Measurements from ENCODE around the gene SSH2.

Gene SSH2

GRCh38 chr17:29709866-29710519 lies 220.0 kb downstream of the SSH2 start:
- no peak overlapping the region for H3K4me2 ChIP-seq (ENCODE audit: insufficient read depth, low read length)

GRCh38 chr17:29707212-29707571 lies 222.8 kb downstream of the SSH2 start:
- no peaks in the 10 kb centered on the region for H3K9me3 ChIP-seq (ENCODE audit: insufficient read depth, low read length, severe bottlenecking)
- H3K27me3 ChIP-seq (ENCODE audit: insufficient read depth, low read length, poor library complexity) = no peaks in the 10 kb centered on the region
- H2AFZ ChIP-seq (ENCODE audit: low read depth, low read length) = no peak overlapping the region; the same call in 1 of the 2 replicates
- peaks cover 9% of the 10 kb centered on the region for H3K36me3 ChIP-seq (ENCODE audit: insufficient read depth, low read length)
- H3K9ac ChIP-seq (ENCODE audit: low read depth, low read length) = peak overlapping the region; percentile 27
- no peak for TF ChIP-seq EZH2 (IDR thresholded peaks at IDR 0.05; ENCODE audit: borderline replicate concordance, low read depth, low read length, severe bottlenecking)
- TF ChIP-seq CTCF (IDR thresholded peaks at IDR 0.05; ENCODE audit: borderline replicate concordance, extremely low read depth, low read length, poor library complexity, severe bottlenecking) = no peak
- no peak overlapping the region for H3K4me3 ChIP-seq (ENCODE audit: low read depth in 1 of 2, low read length in 2 of 2)
- H4K20me1 ChIP-seq (ENCODE audit: insufficient read depth, low read length) = no peaks in the 10 kb centered on the region
- peak overlapping the region; percentile 82 for H3K27ac ChIP-seq (ENCODE audit: low read length)
- ATAC-seq (ENCODE audit: insufficient read depth, low read depth) = no peak
- no peak for DNase-seq
- peak overlapping the region; percentile 40 for H3K4me2 ChIP-seq (ENCODE audit: insufficient read depth, low read length)
- H3K4me1 ChIP-seq (ENCODE audit: insufficient read depth, low read length) = peaks cover 28% of the 10 kb centered on the region
- peaks cover 4% of the 10 kb centered on the region; the same call in 1 of the 2 replicates for H3K79me2 ChIP-seq (ENCODE audit: insufficient read depth, low read length)

More at GRCh38 chr17:29709866-29710519, 220.0 kb downstream of the SSH2 start:
- TF ChIP-seq EZH2 (IDR thresholded peaks at IDR 0.05; ENCODE audit: borderline replicate concordance, low read depth, low read length, severe bottlenecking) (no peak), CTCF (IDR thresholded peaks at IDR 0.05; ENCODE audit: borderline replicate concordance, extremely low read depth, low read length, poor library complexity, severe bottlenecking) (no peak)
- no peaks in the 10 kb centered on the region for H4K20me1 ChIP-seq (ENCODE audit: insufficient read depth, low read length)
- H3K9ac ChIP-seq (ENCODE audit: low read depth, low read length) = no peak overlapping the region
- H3K27me3 ChIP-seq (ENCODE audit: insufficient read depth, low read length, poor library complexity) = no peaks in the 10 kb centered on the region
- H3K79me2 ChIP-seq (ENCODE audit: insufficient read depth, low read length) = no peaks in the 10 kb centered on the region
- no peak for ATAC-seq (ENCODE audit: insufficient read depth, low read depth)
- peaks cover 28% of the 10 kb centered on the region for H3K4me1 ChIP-seq (ENCODE audit: insufficient read depth, low read length)
- H3K36me3 ChIP-seq (ENCODE audit: insufficient read depth, low read length) = no peaks in the 10 kb centered on the region
- H3K27ac ChIP-seq (ENCODE audit: low read length) = no peak overlapping the region
- no peak overlapping the region for H2AFZ ChIP-seq (ENCODE audit: low read depth, low read length)
- no peak for DNase-seq
- no peaks in the 10 kb centered on the region for H3K9me3 ChIP-seq (ENCODE audit: insufficient read depth, low read length, severe bottlenecking)
- H3K4me3 ChIP-seq (ENCODE audit: low read depth in 1 of 2, low read length in 2 of 2) = no peak overlapping the region

- Histone ChIP-seq H3K4me1 (ENCODE audit: insufficient read depth, low read length) (peaks cover 28% of the 10 kb centered on the region), H3K27ac (ENCODE audit: low read length) (peak overlapping the region; percentile 82), H3K27me3 (ENCODE audit: insufficient read depth, low read length, poor library complexity) (no peaks in the 10 kb centered on the region), H3K9me3 (ENCODE audit: insufficient read depth, low read length, severe bottlenecking) (no peaks in the 10 kb centered on the region), H3K79me2 (ENCODE audit: insufficient read depth, low read length) (peaks cover 4% of the 10 kb centered on the region; the same call in 1 of the 2 replicates), H3K4me3 (ENCODE audit: low read depth in 1 of 2, low read length in 2 of 2) (no peak overlapping the region), H3K9ac (ENCODE audit: low read depth, low read length) (peak overlapping the region; percentile 27), H4K20me1 (ENCODE audit: insufficient read depth, low read length) (no peaks in the 10 kb centered on the region), H3K4me2 (ENCODE audit: insufficient read depth, low read length) (peak overlapping the region; percentile 40; the same call in 1 of the 2 replicates), H3K36me3 (ENCODE audit: insufficient read depth, low read length) (peaks cover 13% of the 10 kb centered on the region), H2AFZ (ENCODE audit: low read depth, low read length) (peak overlapping the region; percentile 46; the same call in 1 of the 2 replicates)
- DNase-seq (no peak), ATAC-seq (ENCODE audit: insufficient read depth, low read depth) (no peak)
- TF ChIP-seq CTCF (IDR thresholded peaks at IDR 0.05; ENCODE audit: borderline replicate concordance, extremely low read depth, low read length, poor library complexity, severe bottlenecking) (no peak), EZH2 (IDR thresholded peaks at IDR 0.05; ENCODE audit: borderline replicate concordance, low read depth, low read length, severe bottlenecking) (no peak)
These were observed 224.0 kb downstream of the SSH2 start for GRCh38 chr17:29706045-29706431.
